ENCODE data around the gene ZNF689. TPM values are rescaled to one million over a fixed set of nuclear protein-coding genes. Genes with fewer than 3 reads are reported as not detected.
"Not testable (repeated sequence)": the region's sequence is repeated elsewhere in the genome, so short reads cannot be mapped to it uniquely, and the experiment has no call there.

ZNF689 gene
- total RNA-seq, 1 donor from 2014 or later = 14.6 TPM

GRCh38 chr16:30600929-30601328 is 9.3 kb downstream of the ZNF689 start:
- H3K27ac Mint-ChIP-seq (ENCODE audit: unreplicated experiment) = no peak overlapping the region
- no peak for DNase-seq
- H3K4me1 Mint-ChIP-seq (ENCODE audit: low read depth, unreplicated experiment) = no peaks in the 10 kb centered on the region
- H3K4me3 Mint-ChIP-seq (ENCODE audit: unreplicated experiment) = no peak overlapping the region
- TF ChIP-seq, protein P1, sequence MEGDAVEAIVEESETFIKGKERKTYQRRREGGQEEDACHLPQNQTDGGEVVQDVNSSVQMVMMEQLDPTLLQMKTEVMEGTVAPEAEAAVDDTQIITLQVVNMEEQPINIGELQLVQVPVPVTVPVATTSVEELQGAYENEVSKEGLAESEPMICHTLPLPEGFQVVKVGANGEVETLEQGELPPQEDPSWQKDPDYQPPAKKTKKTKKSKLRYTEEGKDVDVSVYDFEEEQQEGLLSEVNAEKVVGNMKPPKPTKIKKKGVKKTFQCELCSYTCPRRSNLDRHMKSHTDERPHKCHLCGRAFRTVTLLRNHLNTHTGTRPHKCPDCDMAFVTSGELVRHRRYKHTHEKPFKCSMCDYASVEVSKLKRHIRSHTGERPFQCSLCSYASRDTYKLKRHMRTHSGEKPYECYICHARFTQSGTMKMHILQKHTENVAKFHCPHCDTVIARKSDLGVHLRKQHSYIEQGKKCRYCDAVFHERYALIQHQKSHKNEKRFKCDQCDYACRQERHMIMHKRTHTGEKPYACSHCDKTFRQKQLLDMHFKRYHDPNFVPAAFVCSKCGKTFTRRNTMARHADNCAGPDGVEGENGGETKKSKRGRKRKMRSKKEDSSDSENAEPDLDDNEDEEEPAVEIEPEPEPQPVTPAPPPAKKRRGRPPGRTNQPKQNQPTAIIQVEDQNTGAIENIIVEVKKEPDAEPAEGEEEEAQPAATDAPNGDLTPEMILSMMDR (IDR thresholded peaks at IDR 0.05; ENCODE audit: partially characterized antibody, unreplicated experiment) = no peak
- H3K27me3 Mint-ChIP-seq (ENCODE audit: unreplicated experiment) = peaks cover 5% of the 10 kb centered on the region
- H3K9me3 Mint-ChIP-seq (ENCODE audit: unreplicated experiment) = peaks cover 6% of the 10 kb centered on the region
- H3K36me3 Mint-ChIP-seq (ENCODE audit: unreplicated experiment) = peaks cover 5% of the 10 kb centered on the region

DNA sequence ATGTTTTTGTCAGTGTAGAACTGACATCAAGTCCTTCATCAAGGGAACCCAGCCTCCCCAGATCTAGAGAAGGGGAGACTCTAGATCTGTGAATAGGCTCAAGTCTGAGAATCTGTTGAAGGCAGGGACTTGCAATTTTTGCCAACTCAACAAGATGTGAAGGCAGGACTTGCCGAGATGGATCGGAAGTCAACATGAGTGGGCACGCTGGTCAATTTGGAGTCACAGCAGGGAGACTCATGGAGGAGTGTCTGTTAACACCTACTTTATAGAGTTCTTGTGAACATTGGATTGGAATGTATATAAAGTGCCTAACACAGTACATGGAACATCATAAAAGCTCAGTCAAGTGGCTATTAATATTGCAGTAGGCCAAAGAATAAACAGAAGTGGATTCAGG is 10.0 kb downstream of the ZNF689 start:
- TF ChIP-seq, protein P1 (IDR thresholded peaks at IDR 0.05; ENCODE audit: partially characterized antibody, unreplicated experiment) = no peak
- no peak overlapping the region for H3K27ac Mint-ChIP-seq (ENCODE audit: unreplicated experiment)
- H3K4me3 Mint-ChIP-seq (ENCODE audit: unreplicated experiment) = no peak overlapping the region
- H3K9me3 Mint-ChIP-seq (ENCODE audit: unreplicated experiment) = peaks cover 6% of the 10 kb centered on the region
- no peak for DNase-seq
- peaks cover 5% of the 10 kb centered on the region for H3K27me3 Mint-ChIP-seq (ENCODE audit: unreplicated experiment)
- H3K4me1 Mint-ChIP-seq (ENCODE audit: low read depth, unreplicated experiment) = no peaks in the 10 kb centered on the region
- H3K36me3 Mint-ChIP-seq (ENCODE audit: unreplicated experiment) = peaks cover 5% of the 10 kb centered on the region

DNA sequence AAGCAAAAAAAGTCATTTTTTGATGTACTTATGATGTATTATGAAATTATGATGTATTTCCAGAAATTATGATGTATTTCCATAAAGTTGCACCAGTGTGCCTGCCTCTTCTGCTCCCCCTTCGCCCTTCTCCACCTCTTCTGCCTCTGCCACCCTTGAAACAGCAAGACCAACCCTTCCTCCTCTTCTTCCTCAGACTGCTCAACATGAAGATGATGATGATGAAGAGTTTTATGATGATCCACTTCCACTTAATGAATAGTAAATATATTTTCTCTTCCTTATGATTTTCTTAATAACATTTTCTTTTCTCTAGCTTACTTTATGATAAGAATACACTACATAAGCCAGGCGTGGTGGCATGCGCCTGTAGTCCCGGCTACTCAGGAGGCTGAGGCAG is 17.3 kb downstream of the ZNF689 start:
- Mint-ChIP-seq H3K4me3 (ENCODE audit: unreplicated experiment) (no peak overlapping the region), H3K27ac (ENCODE audit: unreplicated experiment) (no peak overlapping the region), H3K4me1 (ENCODE audit: low read depth, unreplicated experiment) (no peaks in the 10 kb centered on the region), H3K9me3 (ENCODE audit: unreplicated experiment) (peaks cover 2% of the 10 kb centered on the region), H3K27me3 (ENCODE audit: unreplicated experiment) (no peaks in the 10 kb centered on the region), H3K36me3 (ENCODE audit: unreplicated experiment) (peaks cover 4% of the 10 kb centered on the region)
- DNase-seq = no peak
- TF ChIP-seq, protein P1 (IDR thresholded peaks at IDR 0.05; ENCODE audit: partially characterized antibody, unreplicated experiment) = no peak

DNA sequence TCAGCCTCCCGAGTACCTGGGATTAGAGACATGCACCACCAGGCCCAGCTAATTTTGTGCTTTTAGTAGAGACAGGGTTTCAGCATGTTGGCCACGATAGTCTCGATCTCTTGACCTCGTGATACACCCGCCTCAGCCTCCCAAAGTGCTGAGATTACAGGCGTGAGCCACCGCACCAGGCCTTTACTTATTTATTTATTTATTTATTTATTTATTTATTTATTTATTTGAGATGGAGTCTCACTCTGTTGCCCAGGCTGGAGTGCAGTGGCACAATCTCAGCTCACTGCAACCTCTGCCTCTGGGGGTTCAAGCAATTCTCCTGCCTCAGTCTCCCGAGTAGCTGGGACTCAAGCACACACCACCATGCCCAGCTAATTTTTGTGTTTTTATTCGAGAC is 19.3 kb downstream of the ZNF689 start:
- H3K27me3 Mint-ChIP-seq (ENCODE audit: unreplicated experiment); H3K4me1 Mint-ChIP-seq (ENCODE audit: low read depth, unreplicated experiment); H3K27ac Mint-ChIP-seq (ENCODE audit: unreplicated experiment); DNase-seq; H3K4me3 Mint-ChIP-seq (ENCODE audit: unreplicated experiment); H3K36me3 Mint-ChIP-seq (ENCODE audit: unreplicated experiment); H3K9me3 Mint-ChIP-seq (ENCODE audit: unreplicated experiment): not testable (repeated sequence)

DNA sequence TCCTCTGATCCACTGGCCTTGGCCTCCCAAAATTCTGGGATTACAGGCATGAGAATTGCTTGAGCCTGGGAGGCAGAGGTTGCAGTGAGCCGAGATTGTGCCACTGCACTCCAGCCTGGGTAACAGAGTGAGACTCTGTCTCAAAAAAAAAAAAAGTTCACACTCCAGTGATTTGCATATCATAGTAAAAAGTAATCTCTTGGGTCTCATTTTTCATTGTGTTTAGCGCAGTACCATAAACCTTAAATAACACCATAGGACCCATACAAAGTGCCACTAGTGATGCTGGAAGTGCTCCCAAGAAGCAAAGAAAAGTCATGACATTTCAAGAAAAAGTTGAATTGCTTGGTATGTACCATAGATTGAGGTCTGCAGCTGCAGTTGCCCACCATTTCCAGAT is 20.6 kb downstream of the ZNF689 start:
- not testable (repeated sequence) for H3K36me3 Mint-ChIP-seq (ENCODE audit: unreplicated experiment); H3K9me3 Mint-ChIP-seq (ENCODE audit: unreplicated experiment); H3K27ac Mint-ChIP-seq (ENCODE audit: unreplicated experiment); DNase-seq; H3K4me1 Mint-ChIP-seq (ENCODE audit: low read depth, unreplicated experiment); H3K4me3 Mint-ChIP-seq (ENCODE audit: unreplicated experiment); H3K27me3 Mint-ChIP-seq (ENCODE audit: unreplicated experiment)

DNA sequence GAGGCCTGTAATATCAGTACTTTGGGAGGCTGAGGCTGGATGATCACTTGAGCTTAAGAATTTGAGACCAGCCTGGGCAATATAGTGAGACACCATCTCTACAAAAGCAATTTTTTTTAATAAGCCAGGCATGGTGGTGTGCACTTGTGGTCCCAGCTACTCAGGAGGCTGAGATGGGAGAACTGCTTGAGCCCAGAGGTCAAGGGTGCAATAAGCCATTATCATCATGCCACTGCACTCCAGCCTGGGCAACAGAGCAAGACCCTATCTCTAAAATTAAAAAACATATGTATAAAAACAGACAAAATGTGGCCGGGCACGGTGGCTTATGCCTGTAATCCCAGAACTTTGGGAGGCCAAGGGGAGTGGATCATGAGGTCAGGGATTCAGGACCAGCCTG is 21.5 kb downstream of the ZNF689 start:
- Mint-ChIP-seq H3K4me3 (ENCODE audit: unreplicated experiment) (no peak overlapping the region), H3K9me3 (ENCODE audit: unreplicated experiment) (peaks cover 6% of the 10 kb centered on the region), H3K27me3 (ENCODE audit: unreplicated experiment) (peaks cover 5% of the 10 kb centered on the region), H3K27ac (ENCODE audit: unreplicated experiment) (no peak overlapping the region), H3K36me3 (ENCODE audit: unreplicated experiment) (peaks cover 4% of the 10 kb centered on the region), H3K4me1 (ENCODE audit: low read depth, unreplicated experiment) (no peaks in the 10 kb centered on the region)
- TF ChIP-seq, protein P1 (IDR thresholded peaks at IDR 0.05; ENCODE audit: partially characterized antibody, unreplicated experiment) = no peak
- DNase-seq = no peak
